ENCODE data around the gene BRD2.
A peak's percentile ranks its signal among the peaks of the same experiment; 100 is the strongest.
"Not testable (repeated sequence)": the region's sequence is repeated elsewhere in the genome, so short reads cannot be mapped to it uniquely, and the experiment has no call there.

Gene BRD2

DNA sequence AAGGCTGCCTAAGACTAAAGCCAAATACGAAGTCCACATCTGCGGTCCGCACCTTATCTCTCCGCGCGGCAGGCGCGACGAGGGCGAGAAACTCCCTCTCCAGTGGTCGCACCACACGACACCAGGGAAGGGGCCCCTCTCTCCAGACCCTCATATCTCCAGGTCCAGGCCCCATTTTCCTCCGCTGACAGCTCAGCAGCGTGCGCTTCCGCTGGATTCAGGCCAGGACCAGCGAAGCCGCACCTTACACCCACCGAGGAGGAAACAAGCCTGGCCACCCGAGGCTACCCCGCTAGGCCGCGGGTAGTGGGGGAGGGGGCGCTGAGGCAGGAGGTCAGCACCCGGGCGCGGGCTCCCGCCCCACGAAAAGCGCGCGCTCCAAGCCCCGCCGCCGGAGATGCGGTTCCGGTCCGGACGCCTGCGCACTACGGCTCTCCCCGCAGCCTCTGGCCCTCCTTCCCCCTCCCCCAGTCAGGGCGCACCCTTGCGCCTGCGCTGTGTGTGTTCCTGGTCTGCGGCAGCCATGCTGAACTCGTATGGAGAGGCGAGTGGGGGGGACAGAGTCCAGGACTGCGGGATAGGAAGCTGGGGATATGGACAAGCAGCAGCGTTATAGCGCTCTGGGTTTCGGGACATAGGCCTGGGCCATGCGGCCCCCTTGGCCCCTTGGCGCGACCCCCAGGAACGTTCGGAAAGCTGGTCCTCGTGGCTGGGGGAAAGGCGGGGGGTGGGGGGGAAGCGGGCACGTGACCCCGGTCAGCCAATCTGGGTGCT lies at the start of gene BRD2:
Gene BRD2 (plus strand): TSS at position 502 of the 774 bp plus-strand sequence. CDS start 4,305 bp downstream, outside the sequence.
- DNase-seq (ENCODE audit: low read depth) = peak; percentile 92

DNA sequence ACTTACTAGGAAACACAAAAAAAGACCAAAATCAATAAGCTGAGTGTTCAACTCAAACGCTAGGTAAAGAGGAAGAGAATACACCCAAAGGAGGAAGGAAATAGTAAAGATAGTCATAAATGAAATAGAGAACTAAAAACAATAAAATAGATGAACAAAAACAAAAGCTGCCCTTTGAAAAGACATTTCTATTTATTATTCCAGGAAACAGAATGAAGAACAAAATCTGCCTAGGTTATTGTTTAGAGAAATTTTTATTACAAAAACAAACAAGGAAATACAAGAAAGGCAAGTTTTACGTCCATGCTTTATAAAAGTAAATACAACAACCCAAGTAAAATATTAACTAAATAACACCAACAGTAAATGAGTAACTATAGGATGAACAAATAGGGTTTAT lies 47.7 kb upstream of the BRD2 start:
- no peak for DNase-seq (ENCODE audit: low read depth)

DNA sequence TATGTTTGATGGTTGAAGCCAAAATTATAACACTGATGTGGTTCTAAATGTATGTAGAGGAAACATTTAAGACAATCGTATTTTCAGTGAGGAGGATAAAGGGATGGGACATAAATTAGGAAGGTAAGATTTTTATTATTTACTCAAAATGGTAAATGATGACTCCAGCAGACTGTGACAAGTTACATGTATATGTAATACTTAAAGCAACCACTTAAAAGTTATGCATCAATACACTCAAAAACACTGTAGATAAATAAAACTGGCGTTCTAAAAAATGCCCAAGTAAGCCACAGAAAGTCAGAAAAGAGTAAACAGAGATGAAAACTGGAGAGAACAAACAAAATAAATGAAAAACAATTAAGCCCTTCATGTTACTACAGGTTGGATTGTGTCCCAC lies 46.3 kb upstream of the BRD2 start:
- DNase-seq (ENCODE audit: low read depth) = no peak

DNA sequence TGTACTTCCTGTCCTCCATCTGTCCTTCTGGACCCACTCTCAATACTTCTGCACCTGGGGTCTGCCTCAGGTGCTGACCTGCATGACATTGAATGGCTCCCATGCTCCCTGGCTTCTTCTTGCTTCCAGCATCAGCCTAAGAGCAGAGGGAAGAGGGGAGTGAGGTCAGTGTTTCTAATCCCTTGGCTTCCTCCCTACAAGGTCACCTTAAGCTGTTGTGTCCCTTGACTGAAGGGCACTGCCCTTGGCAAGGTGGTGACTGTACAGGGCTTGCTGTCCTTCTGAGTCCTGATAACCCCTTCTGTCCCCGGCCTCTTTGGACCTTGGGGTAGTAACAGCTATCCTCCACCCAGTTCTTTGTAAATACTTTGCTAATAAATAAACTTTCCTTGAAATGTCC lies 37.2 kb upstream of the BRD2 start:
- no peak for DNase-seq (ENCODE audit: low read depth)

DNA sequence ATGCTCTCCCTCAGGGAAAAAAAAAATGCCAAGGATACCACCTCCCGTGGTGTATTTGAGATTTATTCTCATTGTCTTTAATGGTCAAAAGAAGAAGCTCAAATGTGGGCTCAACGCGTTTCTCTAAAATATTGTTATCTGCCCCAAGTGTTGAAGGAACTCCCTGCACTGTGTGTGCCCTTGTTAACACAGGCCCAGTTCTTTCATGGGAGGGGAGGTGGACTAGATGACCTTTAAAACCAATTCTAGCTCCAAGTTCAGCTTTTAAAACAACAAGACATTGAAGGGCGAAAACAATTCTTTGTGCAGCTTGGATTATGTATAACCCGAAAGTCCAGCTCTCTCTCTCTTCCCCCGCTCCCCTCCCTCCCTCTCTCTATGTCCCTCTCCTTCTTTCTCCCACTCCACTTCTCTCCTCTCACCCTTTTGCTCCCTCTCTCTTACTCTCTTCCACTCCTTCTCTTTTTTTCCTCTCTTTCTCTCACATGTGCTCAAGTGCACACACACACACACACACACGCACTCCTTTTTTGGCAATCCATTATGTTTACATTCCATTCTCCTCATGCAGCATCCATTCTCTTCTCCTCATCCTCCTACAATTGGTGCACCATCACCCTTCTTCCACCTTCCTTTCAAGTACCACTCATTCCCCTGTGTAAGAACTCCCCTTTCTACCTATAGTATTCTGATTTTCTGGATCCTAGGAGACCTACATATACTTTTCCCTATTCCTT lies 36.1 kb upstream of the BRD2 start:
- DNase-seq (ENCODE audit: low read depth) = no peak

DNA sequence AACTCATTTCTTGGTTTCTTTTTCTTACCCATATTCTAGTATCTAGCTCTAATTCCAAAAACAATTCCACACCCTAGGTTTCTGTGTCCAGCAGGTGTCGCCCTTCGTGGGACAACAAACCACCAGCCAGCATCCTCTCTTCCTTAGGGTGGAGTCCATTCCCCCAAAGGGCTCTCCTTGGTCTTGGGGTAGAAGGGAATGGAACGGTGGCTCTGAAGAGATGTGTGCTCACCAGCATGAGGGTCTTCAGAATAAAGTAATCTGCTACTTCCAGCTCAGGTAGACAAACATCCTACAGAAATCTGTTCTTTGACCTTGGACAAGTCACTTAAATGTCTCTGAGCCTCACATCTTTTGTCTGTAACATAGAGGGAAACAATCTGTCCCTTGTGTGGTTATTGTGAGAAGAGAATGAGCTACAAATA lies 34.7 kb upstream of the BRD2 start:
- peak; percentile 54 for DNase-seq (ENCODE audit: low read depth)

DNA sequence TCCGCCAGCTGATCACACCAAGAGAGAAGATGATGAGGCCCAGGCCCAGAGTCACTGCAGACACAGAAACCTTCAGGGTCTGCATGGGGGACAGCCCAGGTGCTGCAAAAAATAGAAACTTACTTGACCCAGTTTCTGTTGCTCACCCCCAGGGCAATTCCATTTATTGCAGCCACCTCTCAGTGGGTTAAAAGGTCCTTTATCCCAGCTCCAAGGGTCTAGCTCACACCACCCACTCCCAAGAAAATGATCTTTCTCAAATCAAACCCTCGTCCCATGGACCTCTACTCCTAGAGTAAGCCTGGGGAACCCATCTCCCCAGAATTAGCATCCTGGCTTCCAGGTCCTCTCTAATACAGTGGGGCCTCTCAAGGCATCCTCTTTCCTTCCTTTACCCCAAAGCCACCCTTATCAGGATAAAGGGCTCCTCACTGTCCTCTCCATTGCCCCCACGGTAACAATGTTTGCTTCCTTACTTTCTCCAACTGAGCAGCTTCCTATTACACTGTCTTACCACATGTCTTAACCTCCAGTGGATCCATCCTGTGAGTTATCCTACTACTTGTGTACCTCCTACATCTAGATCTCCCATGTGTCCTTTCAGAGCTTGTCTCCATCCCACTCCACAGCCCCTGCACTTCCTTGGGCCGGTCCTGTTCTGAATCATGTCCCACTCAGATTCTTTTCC lies 32.7 kb upstream of the BRD2 start:
- no peak for DNase-seq (ENCODE audit: low read depth)

DNA sequence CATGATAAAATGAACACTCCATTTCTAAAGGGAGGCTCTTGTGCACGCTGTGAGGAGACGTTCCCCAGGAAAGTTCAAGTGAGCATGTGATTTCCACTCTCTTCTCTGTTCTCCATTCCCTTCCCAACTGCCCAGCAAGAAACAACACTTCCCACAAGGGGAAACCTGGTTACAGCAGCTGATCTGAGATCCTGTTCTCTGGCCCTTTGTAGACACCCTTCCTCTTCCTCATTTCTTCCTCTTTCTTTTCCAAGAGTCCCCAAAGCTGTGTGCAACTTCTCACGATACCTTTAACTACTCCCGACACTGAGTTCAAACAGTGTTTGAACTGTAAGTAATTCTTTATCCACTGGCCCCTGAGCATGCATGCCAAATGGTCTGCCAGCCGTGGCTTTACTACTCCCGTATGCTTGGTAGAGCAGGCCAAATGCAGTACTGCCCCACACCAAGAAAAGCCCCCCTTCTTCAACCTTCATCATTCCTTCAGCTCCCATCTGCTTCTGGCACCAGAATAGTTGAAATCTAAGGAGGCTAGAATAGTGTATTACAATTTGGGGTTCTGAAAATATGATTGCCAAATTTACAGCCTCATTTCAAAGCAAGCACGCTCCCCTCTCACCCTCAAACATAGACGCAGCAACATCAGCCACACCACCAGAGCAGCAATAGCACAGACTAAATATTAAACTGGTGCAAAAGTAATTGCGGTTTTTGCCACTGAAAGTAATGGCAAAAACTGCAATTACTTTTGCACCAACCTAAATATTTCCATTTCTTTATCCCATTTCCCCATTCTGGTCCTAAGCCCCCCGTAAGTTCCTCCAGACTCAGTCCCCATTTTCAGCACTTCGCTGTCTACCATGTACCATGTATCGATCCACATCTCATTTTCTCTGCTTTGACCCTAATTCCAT lies 31.9 kb upstream of the BRD2 start:
- DNase-seq (ENCODE audit: low read depth) = no peak

DNA sequence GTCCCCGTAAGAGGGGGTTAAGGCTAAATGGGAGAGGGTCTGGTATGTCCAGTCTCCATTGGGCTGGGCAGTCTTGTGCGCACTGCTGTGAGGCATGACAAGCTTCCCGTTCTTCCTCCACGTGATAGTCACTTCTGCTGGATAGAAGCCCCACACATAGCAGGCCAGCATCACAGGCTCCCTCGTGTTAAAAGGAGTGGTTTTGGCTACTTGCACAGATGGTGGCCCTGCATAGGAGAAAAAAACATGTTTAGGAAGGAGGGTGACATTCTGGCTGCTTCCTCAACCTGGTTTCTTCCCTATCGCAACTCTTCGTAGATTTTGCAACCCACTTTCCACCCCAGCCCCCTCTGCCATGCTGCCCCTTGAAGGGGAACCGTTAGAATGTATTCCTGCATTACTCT lies 31.2 kb upstream of the BRD2 start:
- DNase-seq (ENCODE audit: low read depth) = no peak

DNA sequence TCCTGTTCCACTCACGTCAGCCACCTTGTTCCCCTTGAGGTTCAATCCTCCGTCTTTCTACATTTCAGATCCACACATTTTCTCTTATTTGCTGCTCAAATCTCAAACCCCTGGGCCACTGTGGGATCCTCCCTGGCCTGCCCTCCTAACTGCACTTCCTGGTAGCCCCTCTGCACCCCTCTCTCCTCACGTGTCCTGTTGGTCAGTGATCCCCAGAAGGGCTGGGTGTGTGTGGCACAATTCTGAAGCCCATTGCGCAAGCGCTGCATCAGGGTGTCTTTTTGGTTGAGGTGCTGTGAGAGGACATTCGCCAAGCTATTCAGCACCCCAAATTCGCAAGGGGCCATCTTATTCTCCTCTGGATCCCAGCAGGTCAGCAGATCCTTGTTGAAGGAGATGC lies 29.9 kb upstream of the BRD2 start:
- no peak for DNase-seq (ENCODE audit: low read depth)

DNA sequence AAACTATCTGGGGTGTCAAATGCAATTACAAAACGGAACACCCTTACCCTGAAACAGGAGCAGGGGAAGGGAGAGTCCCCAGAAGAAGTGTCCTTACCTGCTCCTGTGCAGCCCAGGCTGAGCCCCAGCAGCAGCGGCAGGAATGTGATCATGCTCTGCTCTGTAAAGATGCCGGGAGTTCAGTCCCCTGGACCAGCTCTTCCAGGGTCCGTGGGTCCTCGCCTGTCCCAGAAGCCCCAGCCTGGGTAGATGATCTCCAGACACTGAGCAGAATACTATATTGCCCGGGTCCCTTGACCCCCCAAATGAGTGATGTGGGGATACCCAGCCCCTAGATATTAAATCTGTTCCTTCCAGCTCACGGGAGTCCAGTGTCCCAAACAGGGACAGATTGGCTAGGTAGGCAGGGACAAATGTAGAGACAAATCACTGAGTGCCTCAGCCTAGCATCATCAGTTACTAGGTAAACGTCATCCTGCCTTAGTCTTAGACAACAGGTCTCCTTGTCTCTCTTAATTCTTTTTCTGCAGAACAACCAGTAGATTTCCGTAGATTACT lies 27.7 kb upstream of the BRD2 start, which contains the start of gene HLA-DMB:
Gene HLA-DMB (minus strand): TSS at position 373 of the 558 bp plus-strand sequence. CDS start 221 bp downstream, at position 152.
- DNase-seq (ENCODE audit: low read depth) = no peak

DNA sequence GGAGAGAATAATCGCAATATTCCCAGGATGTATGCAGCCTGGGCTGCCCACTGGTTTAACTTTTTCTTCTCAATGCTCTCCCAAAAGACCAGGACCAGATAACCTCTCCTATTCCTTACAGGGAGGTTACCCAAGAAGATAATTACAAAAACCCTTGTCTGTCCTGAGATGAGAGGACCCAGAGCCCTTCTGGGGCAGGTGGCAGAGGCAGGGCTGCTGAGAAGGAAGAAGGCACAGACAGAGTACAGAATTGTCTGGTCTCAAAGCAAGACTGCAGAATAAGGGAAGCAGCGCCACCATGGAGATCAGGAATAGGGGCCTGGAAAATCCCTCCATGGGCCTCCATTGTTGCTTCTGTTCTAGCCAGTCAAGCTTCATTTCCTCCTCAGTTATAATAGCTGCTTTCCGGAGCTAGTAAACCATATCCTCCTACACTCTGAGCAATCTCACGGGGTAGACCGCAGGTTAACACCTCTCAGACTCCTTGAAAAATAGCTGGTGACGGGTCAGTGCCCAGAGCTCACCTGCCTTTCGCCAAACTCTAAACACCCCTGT lies 27.1 kb upstream of the BRD2 start:
- no peak for DNase-seq (ENCODE audit: low read depth)

DNA sequence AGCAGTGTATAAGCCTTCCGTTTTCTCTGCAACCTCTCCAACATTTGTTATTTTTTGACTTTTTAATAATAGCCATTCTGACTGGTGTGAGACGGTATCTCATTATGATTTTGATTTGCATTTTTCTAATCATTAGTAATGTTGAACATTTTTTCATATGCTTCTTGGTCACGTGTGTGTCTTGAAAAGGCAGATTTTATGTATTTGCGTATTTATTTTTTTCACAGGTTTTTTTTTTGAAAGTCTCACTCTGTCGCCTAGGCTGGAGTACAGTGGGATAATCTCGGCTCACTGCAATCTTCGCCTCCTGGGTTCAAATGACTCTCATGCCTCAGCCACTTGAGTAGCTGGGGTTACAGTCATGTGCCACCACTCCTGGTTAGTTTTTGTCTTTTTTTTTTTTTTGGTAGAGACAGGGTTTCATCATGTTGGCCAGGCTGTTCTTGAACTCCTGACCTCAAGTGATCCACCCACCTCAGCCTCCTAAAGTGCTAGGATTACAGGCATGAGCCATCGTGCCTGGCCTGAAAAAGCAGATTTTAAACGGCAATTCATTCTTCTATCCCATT lies 25.8 kb upstream of the BRD2 start:
- DNase-seq (ENCODE audit: low read depth) = not testable (repeated sequence)

DNA sequence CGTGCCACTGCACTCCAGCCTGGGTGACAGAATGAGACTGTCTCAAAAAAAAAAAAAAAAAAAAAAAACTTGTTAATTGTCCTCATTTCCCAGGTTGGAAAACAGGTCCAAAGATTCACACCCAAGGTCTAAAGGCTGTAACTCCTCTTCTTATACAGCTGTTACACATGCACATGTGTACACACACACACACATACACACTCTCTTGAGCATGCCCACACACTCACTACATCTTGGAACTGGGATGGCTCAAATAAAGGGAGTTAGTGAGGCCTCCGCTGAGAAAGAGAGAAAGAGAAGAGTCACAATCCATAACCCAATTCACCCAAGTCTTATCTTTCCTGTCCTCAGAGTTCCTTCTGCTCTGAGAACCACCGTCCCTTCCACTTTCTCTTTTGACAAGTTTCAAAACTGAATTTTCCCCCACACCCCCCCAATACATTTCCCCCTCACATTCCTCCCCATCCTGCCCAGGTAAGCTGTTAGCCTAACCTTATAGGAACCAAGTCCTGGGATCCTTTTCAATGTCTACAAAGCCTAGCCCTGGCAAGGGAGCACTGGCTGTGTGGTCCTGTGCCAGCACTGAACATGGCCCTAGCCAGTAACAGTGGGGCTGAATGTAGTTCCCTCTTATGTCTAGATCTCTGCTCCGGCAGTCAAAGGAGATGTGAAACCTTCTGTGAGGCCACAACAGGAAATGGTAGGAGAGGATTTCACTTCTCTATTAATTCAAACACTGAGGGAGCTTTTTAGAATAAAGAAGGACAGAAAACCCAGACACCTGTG lies 24.3 kb upstream of the BRD2 start:
- no peak for DNase-seq (ENCODE audit: low read depth)

DNA sequence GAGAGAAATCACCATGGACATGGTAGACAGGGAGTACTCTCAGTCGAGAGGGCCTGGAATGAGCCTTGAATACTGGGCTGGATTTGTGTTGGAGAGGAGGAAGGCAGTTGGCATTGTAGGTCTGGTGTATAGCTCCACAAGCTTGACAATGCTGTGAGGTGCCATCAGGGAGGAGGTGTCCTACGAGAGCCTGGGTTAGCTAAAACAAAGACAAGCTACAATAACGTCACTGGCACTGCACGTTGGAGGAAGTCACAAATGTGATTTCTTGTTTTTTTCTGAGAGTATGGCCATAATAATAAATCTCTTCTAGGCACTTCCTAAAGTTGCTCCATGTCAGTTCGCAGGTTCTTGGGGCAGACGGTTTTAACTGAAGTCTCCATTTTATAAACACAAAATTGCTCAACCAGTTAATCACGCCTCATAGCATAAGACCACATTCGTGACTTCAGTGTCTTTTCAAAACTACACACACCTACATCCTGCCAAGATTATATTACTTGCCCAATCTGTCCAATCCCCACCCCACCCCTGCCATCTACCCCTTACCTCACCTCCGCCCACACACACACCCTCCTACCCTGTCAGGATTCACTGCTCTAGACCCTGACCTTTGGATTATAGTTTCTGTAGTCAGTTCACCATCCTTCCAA lies 23.2 kb upstream of the BRD2 start:
- no peak for DNase-seq (ENCODE audit: low read depth)

DNA sequence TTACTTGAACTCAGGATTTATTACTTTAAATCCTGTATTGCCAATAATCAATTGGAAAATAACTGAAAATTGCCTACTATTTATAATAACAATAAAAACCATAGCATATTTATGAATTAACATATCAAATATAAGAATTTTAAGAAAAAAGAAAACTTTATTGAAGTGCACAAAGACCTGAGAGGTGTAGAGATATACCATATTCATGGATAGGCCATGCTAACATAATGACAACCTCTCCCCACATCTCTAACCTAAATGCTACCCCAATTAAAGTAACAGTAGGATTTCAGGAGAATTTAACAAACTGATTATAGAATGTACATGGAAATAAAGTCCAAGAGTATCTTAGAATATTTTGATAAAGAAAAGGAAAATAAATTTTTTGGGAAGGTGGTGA lies 22.4 kb upstream of the BRD2 start:
- DNase-seq (ENCODE audit: low read depth) = no peak

DNA sequence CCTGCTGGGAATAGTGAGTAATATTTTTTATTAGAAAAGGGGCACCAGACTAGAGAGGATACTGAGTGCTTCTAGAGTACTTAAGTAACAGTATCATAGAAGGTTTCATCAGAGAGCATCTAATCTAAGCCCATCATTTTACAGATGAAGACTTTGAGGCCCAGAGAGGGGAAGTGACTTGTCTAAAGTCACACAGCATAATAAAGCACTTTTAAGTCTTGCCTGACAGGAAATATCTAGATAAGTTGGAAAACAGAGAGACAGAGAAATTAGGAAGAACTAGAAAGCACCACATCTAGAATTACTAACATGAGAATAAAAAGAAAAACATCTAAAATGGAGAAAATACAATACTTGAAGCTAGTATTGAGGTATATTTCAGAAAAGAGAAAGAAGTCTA lies 21.5 kb upstream of the BRD2 start:
- no peak for DNase-seq (ENCODE audit: low read depth)

DNA sequence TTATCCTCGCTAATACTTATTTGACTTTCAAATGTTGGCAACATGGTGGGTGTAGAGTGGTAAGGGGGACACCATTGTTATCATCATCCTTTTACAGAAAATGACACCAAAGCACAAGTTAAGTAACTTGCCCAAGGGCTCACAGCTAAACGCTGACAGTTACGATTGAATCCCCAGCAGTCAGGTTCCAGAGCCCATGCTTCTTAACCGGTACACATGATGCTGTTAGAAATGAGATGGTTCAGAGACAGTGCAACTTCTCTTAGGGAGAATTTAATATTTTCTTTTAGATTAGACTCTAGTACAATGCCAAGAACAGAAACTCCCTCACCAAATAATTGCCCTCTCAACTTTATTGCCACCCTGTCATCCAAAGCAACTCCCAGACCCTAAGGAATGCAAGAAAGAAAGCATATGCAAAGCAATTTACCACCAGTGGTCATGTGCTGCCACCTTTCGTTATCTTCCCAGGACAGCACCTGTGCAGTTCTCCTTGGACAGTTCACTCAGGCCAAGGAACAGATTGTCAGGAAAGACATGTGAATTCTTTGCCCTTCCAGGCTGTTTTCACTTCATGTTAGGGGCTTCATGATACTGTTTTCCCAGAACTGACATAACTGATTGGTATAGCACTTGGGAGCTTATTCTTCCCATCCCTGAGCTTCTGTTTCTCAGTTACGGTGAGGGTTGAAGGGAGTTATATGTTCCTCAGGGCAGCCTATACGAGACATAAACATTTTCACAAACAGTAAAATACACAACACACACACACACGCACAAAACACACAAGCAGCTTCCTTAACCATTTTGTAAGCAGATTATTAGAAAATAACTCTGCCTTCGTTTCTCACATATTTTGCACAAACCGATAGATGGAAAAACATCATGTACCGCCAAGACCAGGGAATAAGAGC lies 20.6 kb upstream of the BRD2 start:
- DNase-seq (ENCODE audit: low read depth) = no peak
